PC-3 (cell line): ENCODE results near the gene ZNRF2.

Experiments
- CTCF ChIP-seq: fragments of 300-600 bp; sonication (generic); conservative IDR thresholded peaks from 2 replicates; pipeline ENCODE4 v1.5.1; 2017; ENCODE audit warnings: antibody characterized with exemption, low read depth, mild to moderate bottlenecking, low read length
- EZH2 ChIP-seq: fragments of 300-600 bp; sonication (generic); IDR thresholded peaks from one replicate; pipeline ENCODE4 v1.6.1; 2017; ENCODE audit warnings: antibody characterized with exemption, mild to moderate bottlenecking, low read length; ENCODE audit not compliant: unreplicated experiment
- EZH2phosphoT487 ChIP-seq: fragments of 300-600 bp; sonication (generic); IDR thresholded peaks from 2 replicates; pipeline ENCODE4 v1.6.1; 2018; ENCODE audit warnings: mild to moderate bottlenecking, antibody characterized with exemption, low read length, borderline replicate concordance

GRCh38 chr7:30313348-30313747 is 29.0 kb downstream of the ZNRF2 start:
- TF ChIP-seq CTCF (no peak), EZH2 (no peak), EZH2phosphoT487 (no peak)
